OCI-LY7 (cell line): ENCODE measurements around the gene NKAIN2. TPM values are rescaled to one million over a fixed set of nuclear protein-coding genes. Genes with fewer than 3 reads are reported as not detected.

ENCODE experiments used
- BruUV-seq: library from RNA; stranded (reverse); fragments of 400-500 nt; replicated peaks from 2 replicates; lab custom pipeline; 2021; lab: Mats Ljungman, UMichigan
- CTCF ChIA-PET: fragments of 300-600 bp; sonication (Branson Sonifier 250); formaldehyde crosslinking; loops from one replicate; lab custom pipeline; 2022; ENCODE audit warnings: antibody characterized with exemption; ENCODE audit not compliant: unreplicated experiment; lab: Charles Lee
- POLR2A ChIA-PET: fragments of 300-600 bp; sonication (Branson Sonifier 250); formaldehyde crosslinking; loops from one replicate; lab custom pipeline; 2022; ENCODE audit warnings: antibody characterized with exemption; lab: Charles Lee
- DNase-seq: peaks from one replicate; pipeline ENCODE4 v3.0.0-alpha.2; 2015; ENCODE audit warnings: low spot score
- H2AFZ ChIP-seq: fragments of 200-600 bp; sonication (generic), shearing (Covaris generic); 2 replicates; pipeline ENCODE4 v1.6.1; 2014; ENCODE audit warnings: mild to moderate bottlenecking, antibody characterized with exemption, low read length, moderate library complexity
- H3K27ac ChIP-seq: fragments of 200-600 bp; sonication (generic); 2 replicates; pipeline ENCODE4 v1.5.1; 2014; ENCODE audit warnings: mixed run types, low read depth, mild to moderate bottlenecking, moderate library complexity, low read length, inconsistent platforms; ENCODE audit not compliant: poor library complexity, severe bottlenecking
- H3K36me3 ChIP-seq: fragments of 200-600 bp; sonication (generic); 2 replicates; pipeline ENCODE4 v1.6.1; 2014; ENCODE audit warnings: mild to moderate bottlenecking, antibody characterized with exemption, low read length, moderate library complexity, mixed read lengths; ENCODE audit not compliant: insufficient read depth
- H3K4me1 ChIP-seq: fragments of 200-600 bp; sonication (generic); 2 replicates; pipeline ENCODE4 v1.5.1; 2014; ENCODE audit warnings: mild to moderate bottlenecking, low read length; ENCODE audit not compliant: insufficient read depth, poor library complexity, severe bottlenecking
- H3K4me2 ChIP-seq: fragments of 200-600 bp; sonication (generic); 2 replicates; pipeline ENCODE4 v1.6.1; 2014; ENCODE audit warnings: mild to moderate bottlenecking, low read length
- H3K4me3 ChIP-seq: fragments of 200-600 bp; sonication (generic); 2 replicates; pipeline ENCODE4 v1.5.1; 2014; ENCODE audit warnings: mild to moderate bottlenecking, low read depth, low read length; ENCODE audit not compliant: poor library complexity, severe bottlenecking
- H3K79me2 ChIP-seq: fragments of 200-600 bp; sonication (generic); 2 replicates; pipeline ENCODE4 v1.6.1; 2016; ENCODE audit warnings: low read depth, mild to moderate bottlenecking, low read length, moderate library complexity, mixed read lengths; ENCODE audit not compliant: insufficient read depth
- H3K9me2 ChIP-seq: fragments of 200-600 bp; sonication (generic); 2 replicates; pipeline ENCODE4 v1.6.1; 2016; ENCODE audit warnings: mild to moderate bottlenecking, low read length, mixed read lengths; ENCODE audit not compliant: insufficient read depth
- H3K9me3 ChIP-seq: fragments of 200-600 bp; sonication (generic); 2 replicates; pipeline ENCODE4 v1.6.1; 2014; ENCODE audit warnings: mild to moderate bottlenecking, mixed run types, low read length, mixed read lengths
- H4K20me1 ChIP-seq: fragments of 200-600 bp; sonication (generic); 2 replicates; pipeline ENCODE4 v1.6.1; 2014; ENCODE audit warnings: mild to moderate bottlenecking, antibody characterized with exemption, low read length, moderate library complexity, mixed read lengths; ENCODE audit not compliant: insufficient read depth
- EZH2phosphoT487 ChIP-seq: fragments of 200-600 bp; sonication (generic); IDR thresholded peaks from 2 replicates; pipeline ENCODE4 v1.6.1; 2018; ENCODE audit warnings: low read depth, borderline replicate concordance, mild to moderate bottlenecking, mixed run types, antibody characterized with exemption, low read length, moderate library complexity, mixed read lengths
- intact Hi-C: fragments of 100-400 bp; cut with micrococcal nuclease; formaldehyde crosslinking; loops from one replicate; pipeline ENCODE4 v1.10.0; 2022; ENCODE audit not compliant: unreplicated experiment
- total RNA-seq, 2 experiments: library from RNA; depleted of rRNA in 1 of 2; stranded (reverse); fragments of >200 nt in 1 of 2; shearing (Covaris generic) in 1 of 2; gene quantifications; 2 replicates each; pipeline ENCODE4 v1.2.3, GENCODE V29; 2014 to 2022
- TF ChIP-seq, protein P1 (sequence below): fragments of 200-600 bp; sonication (generic); conservative IDR thresholded peaks from 2 replicates; pipeline ENCODE4 v1.5.1; 2014; ENCODE audit warnings: mild to moderate bottlenecking, antibody characterized with exemption, low read length, moderate library complexity, mixed read lengths

Gene NKAIN2
- total RNA-seq, 2 experiments from 2014 or later: not detected

DNA sequence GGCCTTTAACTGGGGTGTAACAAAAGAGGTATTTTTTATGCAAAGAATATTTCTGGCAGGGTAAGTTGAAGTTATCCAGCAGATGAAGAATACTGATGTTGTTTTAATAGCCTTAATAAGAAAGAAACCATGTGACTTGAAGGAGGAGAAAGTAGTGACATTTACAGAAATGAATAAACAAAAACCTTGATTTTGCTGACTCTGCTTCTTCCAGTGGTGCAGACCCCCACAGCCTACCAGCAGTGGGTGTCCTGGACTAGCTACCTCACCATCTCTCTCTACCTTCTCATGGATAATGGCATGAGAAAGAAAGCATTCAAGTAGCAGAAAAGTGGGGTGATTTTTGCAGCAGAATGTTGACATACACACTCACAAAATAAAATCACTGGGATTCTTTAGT is 996.0 kb downstream of the NKAIN2 start:
- no TSS peak for BruUV-seq
- POLR2A ChIA-PET: no interaction called here
- CTCF ChIA-PET: no interaction called here
- TF ChIP-seq, protein P1, sequence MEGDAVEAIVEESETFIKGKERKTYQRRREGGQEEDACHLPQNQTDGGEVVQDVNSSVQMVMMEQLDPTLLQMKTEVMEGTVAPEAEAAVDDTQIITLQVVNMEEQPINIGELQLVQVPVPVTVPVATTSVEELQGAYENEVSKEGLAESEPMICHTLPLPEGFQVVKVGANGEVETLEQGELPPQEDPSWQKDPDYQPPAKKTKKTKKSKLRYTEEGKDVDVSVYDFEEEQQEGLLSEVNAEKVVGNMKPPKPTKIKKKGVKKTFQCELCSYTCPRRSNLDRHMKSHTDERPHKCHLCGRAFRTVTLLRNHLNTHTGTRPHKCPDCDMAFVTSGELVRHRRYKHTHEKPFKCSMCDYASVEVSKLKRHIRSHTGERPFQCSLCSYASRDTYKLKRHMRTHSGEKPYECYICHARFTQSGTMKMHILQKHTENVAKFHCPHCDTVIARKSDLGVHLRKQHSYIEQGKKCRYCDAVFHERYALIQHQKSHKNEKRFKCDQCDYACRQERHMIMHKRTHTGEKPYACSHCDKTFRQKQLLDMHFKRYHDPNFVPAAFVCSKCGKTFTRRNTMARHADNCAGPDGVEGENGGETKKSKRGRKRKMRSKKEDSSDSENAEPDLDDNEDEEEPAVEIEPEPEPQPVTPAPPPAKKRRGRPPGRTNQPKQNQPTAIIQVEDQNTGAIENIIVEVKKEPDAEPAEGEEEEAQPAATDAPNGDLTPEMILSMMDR: no peak
- TF ChIP-seq EZH2phosphoT487: no peak
- no peaks in the 10 kb centered on the region for H3K36me3 ChIP-seq
- H3K79me2 ChIP-seq: no peaks in the 10 kb centered on the region
- H3K27ac ChIP-seq: no peak overlapping the region
- H2AFZ ChIP-seq: no peak overlapping the region
- H3K4me2 ChIP-seq: no peak overlapping the region
- DNase-seq: no peak
- H3K9me2 ChIP-seq: no peaks in the 10 kb centered on the region
- H4K20me1 ChIP-seq: no peaks in the 10 kb centered on the region
- no peak overlapping the region for H3K4me3 ChIP-seq
- H3K9me3 ChIP-seq: no peaks in the 10 kb centered on the region
- intact Hi-C loops: loop anchor here (5.0 to 10.0 kb wide), 2 partner anchors 405 to 982 kb away; no protein-coding TSS in a partner anchor
- H3K4me1 ChIP-seq: no peaks in the 10 kb centered on the region

GRCh38 chr6:124800222-124800621 is 996.6 kb downstream of the NKAIN2 start:
- Histone ChIP-seq H3K9me3 (no peaks in the 10 kb centered on the region), H3K4me1 (no peaks in the 10 kb centered on the region), H2AFZ (no peak overlapping the region), H3K36me3 (no peaks in the 10 kb centered on the region), H3K4me2 (no peak overlapping the region), H3K79me2 (no peaks in the 10 kb centered on the region), H3K9me2 (no peaks in the 10 kb centered on the region), H3K27ac (no peak overlapping the region), H3K4me3 (no peak overlapping the region), H4K20me1 (no peaks in the 10 kb centered on the region)
- no peak for TF ChIP-seq EZH2phosphoT487
- TF ChIP-seq, protein P1: no peak
- no peak for DNase-seq
- no TSS peak for BruUV-seq
- POLR2A ChIA-PET: no interaction called here
- intact Hi-C loops: no loop called here
- CTCF ChIA-PET: no interaction called here

- Histone ChIP-seq H3K4me1 (no peaks in the 10 kb centered on the region), H3K79me2 (no peaks in the 10 kb centered on the region), H3K4me3 (no peak overlapping the region), H3K36me3 (no peaks in the 10 kb centered on the region), H4K20me1 (no peaks in the 10 kb centered on the region), H3K27ac (no peak overlapping the region), H3K4me2 (no peak overlapping the region), H3K9me3 (no peaks in the 10 kb centered on the region), H3K9me2 (no peaks in the 10 kb centered on the region), H2AFZ (no peak overlapping the region)
- POLR2A ChIA-PET: no interaction called here
- CTCF ChIA-PET: no interaction called here
- no TSS peak for BruUV-seq
- TF ChIP-seq, protein P1: no peak
- no peak for TF ChIP-seq EZH2phosphoT487
- intact Hi-C loops: no loop called here
- no peak for DNase-seq
These were observed 1008.4 kb downstream of the NKAIN2 start for GRCh38 chr6:124812067-124812466.
